AG09319 (cell line): Measurements from ENCODE around the gene GRIK2.
"Not testable (repeated sequence)": the region's sequence is repeated elsewhere in the genome, so short reads cannot be mapped to it uniquely, and the experiment has no call there.

Source experiments
- DNase-seq: peaks from one replicate; pipeline ENCODE4 v3.0.0-alpha.2; 2010; ENCODE audit warnings: low read depth; ENCODE audit errors: extremely low read depth
- TF ChIP-seq, protein P1 (sequence below): IDR thresholded peaks from 2 replicates; pipeline ENCODE4 v1.5.1; 2011; ENCODE audit warnings: low read depth, mild to moderate bottlenecking, inconsistent platforms, low read length, moderate library complexity

Gene GRIK2

DNA sequence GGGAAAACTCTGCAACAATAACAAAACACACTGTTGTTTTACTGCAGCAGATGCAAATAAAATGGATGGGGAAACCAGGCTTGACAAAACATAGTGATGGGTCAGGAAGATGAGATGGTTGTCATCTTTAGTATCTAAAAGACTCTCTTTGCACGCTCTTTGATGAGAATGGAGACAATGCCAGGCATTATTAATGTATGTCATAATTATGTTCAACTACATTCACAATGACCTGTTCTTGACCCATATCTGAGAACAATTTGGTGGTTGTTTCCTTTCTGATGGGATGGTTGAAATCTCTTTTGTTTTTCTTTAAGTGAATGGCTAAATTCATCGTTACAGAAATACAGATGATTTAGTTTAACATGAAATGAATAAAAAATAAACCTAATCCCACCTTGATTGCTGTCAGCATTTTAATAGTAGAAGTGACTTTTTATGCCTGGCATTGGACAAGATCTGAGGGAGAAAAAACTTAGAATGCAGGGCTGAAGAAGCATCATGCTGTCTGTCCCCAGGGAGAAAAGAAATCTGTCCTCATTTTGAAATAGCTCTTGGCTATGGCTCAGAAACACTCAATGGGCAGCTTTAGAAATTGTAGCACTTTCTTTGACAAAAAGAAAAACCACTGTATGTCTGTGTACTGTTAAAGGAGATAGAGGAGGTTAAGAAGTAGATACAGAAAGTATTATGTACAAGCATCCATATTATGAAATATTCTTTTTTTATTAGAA lies 12.4 kb upstream of the GRIK2 start:
- TF ChIP-seq, protein P1, sequence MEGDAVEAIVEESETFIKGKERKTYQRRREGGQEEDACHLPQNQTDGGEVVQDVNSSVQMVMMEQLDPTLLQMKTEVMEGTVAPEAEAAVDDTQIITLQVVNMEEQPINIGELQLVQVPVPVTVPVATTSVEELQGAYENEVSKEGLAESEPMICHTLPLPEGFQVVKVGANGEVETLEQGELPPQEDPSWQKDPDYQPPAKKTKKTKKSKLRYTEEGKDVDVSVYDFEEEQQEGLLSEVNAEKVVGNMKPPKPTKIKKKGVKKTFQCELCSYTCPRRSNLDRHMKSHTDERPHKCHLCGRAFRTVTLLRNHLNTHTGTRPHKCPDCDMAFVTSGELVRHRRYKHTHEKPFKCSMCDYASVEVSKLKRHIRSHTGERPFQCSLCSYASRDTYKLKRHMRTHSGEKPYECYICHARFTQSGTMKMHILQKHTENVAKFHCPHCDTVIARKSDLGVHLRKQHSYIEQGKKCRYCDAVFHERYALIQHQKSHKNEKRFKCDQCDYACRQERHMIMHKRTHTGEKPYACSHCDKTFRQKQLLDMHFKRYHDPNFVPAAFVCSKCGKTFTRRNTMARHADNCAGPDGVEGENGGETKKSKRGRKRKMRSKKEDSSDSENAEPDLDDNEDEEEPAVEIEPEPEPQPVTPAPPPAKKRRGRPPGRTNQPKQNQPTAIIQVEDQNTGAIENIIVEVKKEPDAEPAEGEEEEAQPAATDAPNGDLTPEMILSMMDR: no peak

GRCh38 chr6:101383747-101384146 lies 9.8 kb upstream of the GRIK2 start:
- DNase-seq: not testable (repeated sequence)

More for the DNA sequence above, 12.4 kb upstream of the GRIK2 start:
- no peak for DNase-seq

DNA sequence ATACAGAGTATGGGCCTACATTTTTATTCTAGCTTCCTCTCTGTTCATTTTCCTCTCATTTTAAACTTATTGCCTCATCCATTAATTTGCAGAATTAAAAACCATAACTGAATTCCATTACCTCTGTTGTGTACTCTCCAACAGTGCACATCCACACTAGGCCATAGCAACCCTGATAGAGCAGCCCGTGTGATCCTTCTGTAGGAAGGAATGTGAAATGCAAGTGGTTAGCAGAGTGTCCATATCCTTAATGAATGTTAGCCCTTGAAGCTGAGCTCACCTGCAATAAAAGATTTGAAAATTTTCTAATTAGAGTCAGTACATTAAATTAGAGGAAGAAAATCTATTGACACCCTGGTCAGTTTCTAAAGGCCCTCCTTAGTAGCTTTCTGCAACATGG lies 6.5 kb upstream of the GRIK2 start:
- no peak for DNase-seq

DNA sequence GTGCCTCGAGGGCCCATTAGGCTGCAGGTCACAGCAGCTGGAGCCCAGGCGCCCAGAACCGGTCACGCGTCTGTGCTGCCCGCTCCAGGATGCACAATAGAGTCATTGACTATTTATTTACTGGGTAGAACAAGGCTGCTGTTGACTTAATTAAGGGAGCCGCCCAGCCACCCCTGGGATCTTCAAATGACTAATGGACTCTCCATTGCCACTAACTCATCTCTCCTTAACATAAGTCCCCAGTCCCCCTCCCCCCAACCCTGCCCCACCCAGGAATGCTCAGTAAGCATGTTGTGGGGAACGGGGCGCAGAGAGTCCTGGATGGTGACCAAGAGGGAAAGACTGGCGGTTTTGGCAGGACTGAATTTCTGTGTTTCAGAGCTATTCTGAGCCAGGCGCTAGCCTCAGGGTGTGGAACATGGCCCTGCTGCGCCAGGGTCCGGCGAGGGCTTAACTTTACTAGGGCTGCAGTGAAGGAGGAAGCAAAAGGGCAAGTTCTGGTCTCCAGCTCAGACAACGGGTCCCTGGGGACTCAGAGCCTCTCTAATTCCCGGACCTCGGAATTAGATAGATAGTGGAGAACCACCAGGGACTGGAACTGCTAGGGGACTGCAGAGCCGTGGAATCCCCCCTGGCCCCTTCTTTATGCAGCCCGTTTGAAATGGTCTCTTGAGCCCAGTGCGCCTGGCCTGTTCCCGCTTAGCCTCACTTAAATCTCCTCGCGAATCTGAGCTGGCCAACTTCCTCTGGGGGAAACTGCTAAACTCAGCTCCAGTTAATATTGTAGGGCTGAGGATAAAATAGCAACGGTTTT lies 1.5 kb upstream of the GRIK2 start:
- no peak for DNase-seq

More for the DNA sequence above, 6.5 kb upstream of the GRIK2 start:
- TF ChIP-seq, protein P1: no peak

DNA sequence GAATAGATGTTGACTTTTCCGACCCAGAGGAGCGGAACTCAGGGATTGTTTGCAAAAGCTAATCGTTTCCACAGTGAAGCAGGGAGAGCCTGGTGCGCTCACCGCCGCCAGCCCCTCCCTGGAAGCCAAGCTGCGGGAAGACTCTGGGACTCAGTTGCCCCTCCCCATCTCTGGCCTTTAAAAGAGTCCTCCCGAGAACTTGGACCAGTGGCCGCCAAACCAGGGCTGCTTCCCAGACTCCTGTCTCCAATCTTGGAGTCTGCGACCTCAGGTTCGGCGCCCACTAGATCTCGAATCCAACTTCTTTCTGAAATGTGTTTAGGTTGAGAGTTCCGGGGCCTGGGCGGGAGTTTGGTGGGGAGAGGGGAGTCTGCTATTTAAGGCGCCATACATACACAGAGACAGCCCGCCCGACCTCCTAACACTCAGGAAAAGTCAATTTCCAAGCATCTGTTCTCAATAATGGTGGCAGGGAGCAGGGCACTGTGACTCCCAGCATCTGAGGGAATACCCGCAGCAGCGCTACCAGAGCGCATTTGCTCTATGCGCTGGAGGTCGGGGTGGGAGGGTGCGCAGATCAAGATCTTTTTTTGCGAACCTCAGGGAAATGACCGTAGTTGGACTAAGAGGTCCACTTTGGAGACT lies 800 bp upstream of the GRIK2 start:
- no peak for DNase-seq
- TF ChIP-seq, protein P1: no peak

More for the DNA sequence above, 1.5 kb upstream of the GRIK2 start:
- TF ChIP-seq, protein P1: no peak

DNA sequence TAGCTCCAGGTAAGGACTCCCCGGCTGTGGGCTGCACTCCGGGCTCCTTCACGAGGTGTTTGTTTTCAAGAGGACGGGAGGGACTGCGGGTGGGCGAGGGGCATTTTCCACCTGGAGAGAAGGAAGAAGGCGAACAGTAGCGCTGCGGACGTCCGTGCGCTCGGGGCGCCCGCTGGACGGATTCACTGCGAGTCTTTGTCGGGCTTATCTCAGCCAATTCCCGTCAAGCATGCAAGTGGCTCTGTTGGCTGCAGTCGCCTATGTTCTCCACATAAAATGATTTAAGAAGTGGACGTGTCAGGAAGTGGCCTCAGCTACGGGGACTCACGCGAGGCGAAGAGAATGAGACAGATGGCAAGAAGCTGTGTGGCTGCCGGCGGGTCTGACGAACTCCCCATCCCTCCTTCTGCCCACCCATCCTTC lies 332 bp downstream of the GRIK2 start:
- TF ChIP-seq, protein P1: no peak
- DNase-seq: no peak

DNA sequence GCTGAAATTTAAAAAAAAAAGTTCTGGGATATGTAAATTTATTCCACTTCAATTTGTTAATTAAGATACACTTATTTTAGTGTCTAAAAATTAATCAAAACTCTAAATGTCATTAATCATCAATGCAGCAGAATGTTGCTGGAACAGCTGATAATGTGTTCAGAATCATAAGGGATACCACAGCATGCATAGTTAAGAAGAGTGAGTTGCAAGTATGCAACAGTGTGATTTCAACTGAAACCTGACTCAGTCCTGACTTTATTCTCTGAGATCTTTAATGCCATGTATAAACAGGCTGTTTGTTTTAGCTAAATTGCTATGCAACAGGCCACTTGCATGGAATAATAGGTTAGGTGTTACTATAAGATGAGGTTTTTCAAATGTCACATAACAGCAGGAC lies 1.4 kb downstream of the GRIK2 start:
- no peak for DNase-seq
- TF ChIP-seq, protein P1: no peak
